GM21619 (cell line): Measurements from ENCODE around the gene KLHL11.
A peak's percentile ranks its signal among the peaks of the same experiment; 100 is the strongest.

Experiments used
- ATAC-seq: cut with Tn5 transposase; IDR thresholded peaks from one replicate; pipeline ENCODE4 v1.9.1; 2021; ENCODE audit not compliant: unreplicated experiment

The KLHL11 gene

GRCh38 chr17:41864836-41865595 lies at the start of gene KLHL11:
Gene KLHL11 (minus strand): TSS chr17:41865423. CDS start chr17:41865370, 53 bp downstream.
- ATAC-seq = peak; percentile 84

GRCh38 chr17:41915020-41915419 lies 49.8 kb upstream of the KLHL11 start:
- ATAC-seq = no peak

GRCh38 chr17:41914358-41914766 lies 49.1 kb upstream of the KLHL11 start:
- no peak for ATAC-seq

GRCh38 chr17:41913798-41914197 lies 48.6 kb upstream of the KLHL11 start:
- no peak for ATAC-seq

GRCh38 chr17:41912925-41913324 lies 47.7 kb upstream of the KLHL11 start:
- ATAC-seq = no peak

- no peak for ATAC-seq
Observed at GRCh38 chr17:41910701-41911391, 45.6 kb upstream of the KLHL11 start.

- ATAC-seq = no peak
Observed at GRCh38 chr17:41909088-41909487, 43.9 kb upstream of the KLHL11 start.

- no peak for ATAC-seq
Observed at GRCh38 chr17:41907633-41908539, 42.7 kb upstream of the KLHL11 start.

GRCh38 chr17:41907185-41907556 lies 41.9 kb upstream of the KLHL11 start:
- ATAC-seq = no peak

GRCh38 chr17:41906465-41907184 lies 41.4 kb upstream of the KLHL11 start:
- ATAC-seq = no peak

- no peak for ATAC-seq
Observed at GRCh38 chr17:41905172-41905571, 39.9 kb upstream of the KLHL11 start.

GRCh38 chr17:41904242-41904841 lies 39.1 kb upstream of the KLHL11 start:
- ATAC-seq = no peak

GRCh38 chr17:41901646-41902045 lies 36.4 kb upstream of the KLHL11 start:
- no peak for ATAC-seq

- ATAC-seq = no peak
Observed at GRCh38 chr17:41896726-41897125, 31.5 kb upstream of the KLHL11 start.

GRCh38 chr17:41895617-41896016 lies 30.4 kb upstream of the KLHL11 start:
- ATAC-seq = no peak

GRCh38 chr17:41894791-41895331 lies 29.6 kb upstream of the KLHL11 start:
- no peak for ATAC-seq

GRCh38 chr17:41893384-41893783 lies 28.2 kb upstream of the KLHL11 start:
- no peak for ATAC-seq

GRCh38 chr17:41892021-41892376 lies 26.8 kb upstream of the KLHL11 start:
- ATAC-seq = no peak

GRCh38 chr17:41891135-41892020 lies 26.2 kb upstream of the KLHL11 start:
- ATAC-seq = no peak
